Astrocyte (in vitro differentiated cells and primary cell): ENCODE data around the gene RIMKLB. TPM values are rescaled to one million over a fixed set of nuclear protein-coding genes. Genes with fewer than 3 reads are reported as not detected.

Experiments
- DNase-seq: peaks from one replicate; pipeline ENCODE4 v3.0.0-alpha.2; 2010; ENCODE audit warnings: low read depth
- FAIRE-seq: peaks from 2 replicates; lab custom pipeline; 2011; peaks lifted over from hg19 to GRCh38; lab: Jason Lieb, UNC
- H2AFZ ChIP-seq: 2 replicates; pipeline ENCODE4 v1.6.0; 2012; ENCODE audit warnings: low read depth, low read length, inconsistent platforms
- H3K27ac ChIP-seq: 2 replicates; pipeline ENCODE4 v1.5.1; 2011; ENCODE audit warnings: low read depth, low read length, inconsistent platforms
- H3K27me3 ChIP-seq: 2 replicates; pipeline ENCODE4 v1.6.0; 2011; ENCODE audit warnings: low read length, inconsistent platforms; ENCODE audit not compliant: insufficient read depth
- H3K36me3 ChIP-seq: 2 replicates; pipeline ENCODE4 v1.5.1; 2011; ENCODE audit warnings: low read length, inconsistent platforms; ENCODE audit not compliant: insufficient read depth
- H3K4me1 ChIP-seq: 2 replicates; pipeline ENCODE4 v1.5.1; 2011; ENCODE audit warnings: low read length, inconsistent platforms; ENCODE audit not compliant: insufficient read depth
- H3K4me2 ChIP-seq: 2 replicates; pipeline ENCODE4 v1.6.0; 2012; ENCODE audit warnings: low read length, inconsistent platforms
- H3K4me3 ChIP-seq: 2 replicates; pipeline ENCODE4 v1.5.1; 2011; ENCODE audit warnings: low read depth, mild to moderate bottlenecking, low read length, inconsistent platforms; ENCODE audit not compliant: insufficient read depth
- H3K79me2 ChIP-seq: 2 replicates; pipeline ENCODE4 v1.6.0; 2012; ENCODE audit warnings: mild to moderate bottlenecking, low read length, inconsistent platforms; ENCODE audit not compliant: insufficient read depth
- H3K9ac ChIP-seq: 2 replicates; pipeline ENCODE4 v1.6.0; 2012; ENCODE audit warnings: mild to moderate bottlenecking, low read length, inconsistent platforms
- H3K9me3 ChIP-seq: 2 replicates; pipeline ENCODE4 v1.5.1; 2012; ENCODE audit warnings: low read depth, mild to moderate bottlenecking, low read length, inconsistent platforms; ENCODE audit not compliant: insufficient read depth
- H4K20me1 ChIP-seq: 2 replicates; pipeline ENCODE4 v1.6.0; 2012; ENCODE audit warnings: low read length, inconsistent platforms; ENCODE audit not compliant: insufficient read depth
- H3K27ac Mint-ChIP-seq: one replicate; pipeline ENCODE4 v1.8.0; 2021; ENCODE audit warnings: mild to moderate bottlenecking, mixed read lengths; ENCODE audit not compliant: unreplicated experiment
- H3K27me3 Mint-ChIP-seq: one replicate; pipeline ENCODE4 v1.8.0; 2021; ENCODE audit warnings: low read depth, mixed read lengths; ENCODE audit not compliant: unreplicated experiment
- H3K36me3 Mint-ChIP-seq: one replicate; pipeline ENCODE4 v1.8.0; 2021; ENCODE audit warnings: low read depth, mixed read lengths; ENCODE audit not compliant: unreplicated experiment
- H3K4me1 Mint-ChIP-seq: one replicate; pipeline ENCODE4 v1.8.0; 2021; ENCODE audit warnings: low read depth, mixed read lengths; ENCODE audit not compliant: unreplicated experiment
- H3K4me3 Mint-ChIP-seq: one replicate; pipeline ENCODE4 v1.8.0; 2021; ENCODE audit warnings: mild to moderate bottlenecking, moderate library complexity, mixed read lengths; ENCODE audit not compliant: unreplicated experiment
- H3K9me3 Mint-ChIP-seq: one replicate; pipeline ENCODE4 v1.8.0; 2021; ENCODE audit warnings: mild to moderate bottlenecking, mixed read lengths; ENCODE audit not compliant: unreplicated experiment
- CTCF ChIP-seq: IDR thresholded peaks from 2 replicates; pipeline ENCODE4 v1.5.1; 2011; ENCODE audit warnings: low read depth, mild to moderate bottlenecking, inconsistent platforms, low read length, moderate library complexity; ENCODE audit not compliant: insufficient read depth
- EZH2 ChIP-seq: IDR thresholded peaks from 2 replicates; pipeline ENCODE4 v1.6.1; 2012; ENCODE audit warnings: mild to moderate bottlenecking, low read length, inconsistent platforms; ENCODE audit not compliant: insufficient read depth
- total RNA-seq: library from RNA; stranded (reverse); gene quantifications from 2 replicates; pipeline ENCODE4 v1.2.1, GENCODE V29; 2021

Gene RIMKLB
- total RNA-seq, 1 donor from 2014 or later = 36.6 TPM

- no peaks in the 10 kb centered on the region for H3K36me3 Mint-ChIP-seq
Measured at GRCh38 chr12:8687846-8688601, 9.8 kb upstream of the RIMKLB start.

GRCh38 chr12:8689681-8690080 lies 8.1 kb upstream of the RIMKLB start:
- H3K4me3 ChIP-seq = no peak overlapping the region
- Mint-ChIP-seq H3K27me3 (no peaks in the 10 kb centered on the region), H3K9me3 (no peaks in the 10 kb centered on the region), H3K27ac (peak overlapping the region; percentile 94), H3K4me1 (peaks cover 20% of the 10 kb centered on the region), H3K4me3 (no peak overlapping the region), H3K36me3 (no peaks in the 10 kb centered on the region)
- H4K20me1 ChIP-seq = no peaks in the 10 kb centered on the region
- H3K27me3 ChIP-seq = no peaks in the 10 kb centered on the region
- no peak for FAIRE-seq
- peaks cover 10% of the 10 kb centered on the region for H3K4me1 ChIP-seq
- H3K9me3 ChIP-seq = no peaks in the 10 kb centered on the region
- H3K4me2 ChIP-seq = no peak overlapping the region
- H3K9ac ChIP-seq = no peak overlapping the region
- TF ChIP-seq EZH2 = no peak
- no peak for TF ChIP-seq CTCF
- H3K79me2 ChIP-seq = no peaks in the 10 kb centered on the region
- no peaks in the 10 kb centered on the region for H3K36me3 ChIP-seq
- no peak for DNase-seq
- no peak overlapping the region for H2AFZ ChIP-seq
- H3K27ac ChIP-seq = no peak overlapping the region

More at GRCh38 chr12:8687846-8688601, 9.8 kb upstream of the RIMKLB start:
- Histone ChIP-seq H3K9me3 (no peaks in the 10 kb centered on the region), H3K4me3 (peak overlapping the region; percentile 30), H3K9ac (no peak overlapping the region), H4K20me1 (no peaks in the 10 kb centered on the region), H3K36me3 (no peaks in the 10 kb centered on the region), H3K27ac (no peak overlapping the region), H3K4me2 (peak overlapping the region; percentile 81), H3K27me3 (no peaks in the 10 kb centered on the region), H3K79me2 (no peaks in the 10 kb centered on the region), H2AFZ (peak overlapping the region; percentile 36), H3K4me1 (peaks cover 10% of the 10 kb centered on the region)
- Mint-ChIP-seq H3K9me3 (no peaks in the 10 kb centered on the region), H3K27me3 (no peaks in the 10 kb centered on the region), H3K27ac (no peak overlapping the region), H3K4me1 (peaks cover 19% of the 10 kb centered on the region), H3K4me3 (no peak overlapping the region)
- no peak for TF ChIP-seq CTCF
- no peak for TF ChIP-seq EZH2
- FAIRE-seq = peak; percentile 95
- peak; percentile 97 for DNase-seq

GRCh38 chr12:8692573-8692972 lies 5.2 kb upstream of the RIMKLB start:
- Histone ChIP-seq H3K27me3 (no peaks in the 10 kb centered on the region), H3K9ac (no peak overlapping the region), H3K27ac (no peak overlapping the region), H2AFZ (peak overlapping the region; percentile 57), H3K4me1 (peaks cover 15% of the 10 kb centered on the region), H3K4me2 (peak overlapping the region; percentile 6), H4K20me1 (no peaks in the 10 kb centered on the region), H3K9me3 (no peaks in the 10 kb centered on the region), H3K79me2 (no peaks in the 10 kb centered on the region), H3K4me3 (no peak overlapping the region), H3K36me3 (no peaks in the 10 kb centered on the region)
- H3K4me1 Mint-ChIP-seq = peaks cover 23% of the 10 kb centered on the region
- DNase-seq = peak; percentile 63
- no peaks in the 10 kb centered on the region for H3K9me3 Mint-ChIP-seq
- peak overlapping the region; percentile 34 for H3K4me3 Mint-ChIP-seq
- no peaks in the 10 kb centered on the region for H3K27me3 Mint-ChIP-seq
- peak overlapping the region; percentile 77 for H3K27ac Mint-ChIP-seq
- no peaks in the 10 kb centered on the region for H3K36me3 Mint-ChIP-seq
- no peak for FAIRE-seq
- TF ChIP-seq EZH2 (no peak), CTCF (no peak)
